ENCODE data around the gene HSD3B7.

- TF ChIP-seq, protein P1, sequence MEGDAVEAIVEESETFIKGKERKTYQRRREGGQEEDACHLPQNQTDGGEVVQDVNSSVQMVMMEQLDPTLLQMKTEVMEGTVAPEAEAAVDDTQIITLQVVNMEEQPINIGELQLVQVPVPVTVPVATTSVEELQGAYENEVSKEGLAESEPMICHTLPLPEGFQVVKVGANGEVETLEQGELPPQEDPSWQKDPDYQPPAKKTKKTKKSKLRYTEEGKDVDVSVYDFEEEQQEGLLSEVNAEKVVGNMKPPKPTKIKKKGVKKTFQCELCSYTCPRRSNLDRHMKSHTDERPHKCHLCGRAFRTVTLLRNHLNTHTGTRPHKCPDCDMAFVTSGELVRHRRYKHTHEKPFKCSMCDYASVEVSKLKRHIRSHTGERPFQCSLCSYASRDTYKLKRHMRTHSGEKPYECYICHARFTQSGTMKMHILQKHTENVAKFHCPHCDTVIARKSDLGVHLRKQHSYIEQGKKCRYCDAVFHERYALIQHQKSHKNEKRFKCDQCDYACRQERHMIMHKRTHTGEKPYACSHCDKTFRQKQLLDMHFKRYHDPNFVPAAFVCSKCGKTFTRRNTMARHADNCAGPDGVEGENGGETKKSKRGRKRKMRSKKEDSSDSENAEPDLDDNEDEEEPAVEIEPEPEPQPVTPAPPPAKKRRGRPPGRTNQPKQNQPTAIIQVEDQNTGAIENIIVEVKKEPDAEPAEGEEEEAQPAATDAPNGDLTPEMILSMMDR (IDR thresholded peaks at IDR 0.05; ENCODE audit: borderline replicate concordance, extremely low read depth, low read length, poor library complexity, severe bottlenecking) = peak; percentile 95
- no peak for TF ChIP-seq EZH2 (IDR thresholded peaks at IDR 0.05; ENCODE audit: borderline replicate concordance, low read depth, low read length, severe bottlenecking)
Measured at GRCh38 chr16:30984669-30985400, at the start of gene HSD3B7.
